AG20443 (cell line): ENCODE measurements around the gene HNRNPLL.

Source experiments
- DNase-seq: peaks from one replicate; pipeline ENCODE4 v3.0.0; 2012; ENCODE audit warnings: low spot score, mixed read lengths

HNRNPLL gene

GRCh38 chr2:38592951-38593350 lies 9.8 kb downstream of the HNRNPLL start:
- DNase-seq: no peak

DNA sequence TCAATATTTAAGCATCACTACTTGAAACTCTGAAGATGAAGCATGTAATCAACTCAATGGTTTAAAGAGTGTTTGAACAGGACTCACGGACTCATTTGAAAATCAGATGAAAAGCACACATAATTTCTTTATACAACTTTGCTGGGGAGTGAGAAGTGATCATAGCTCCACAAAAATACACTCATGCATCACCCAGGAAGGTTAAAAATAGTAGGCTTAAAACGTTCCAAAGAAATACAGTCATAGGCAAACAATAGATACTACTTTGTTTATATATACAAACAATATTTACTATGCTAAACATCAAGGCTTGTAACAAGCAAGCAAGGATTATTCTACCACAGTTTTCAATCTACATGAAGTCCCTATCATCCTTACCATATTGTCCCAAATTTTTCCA lies 11.6 kb downstream of the HNRNPLL start:
- DNase-seq: no peak

GRCh38 chr2:38590053-38590452 lies 12.7 kb downstream of the HNRNPLL start:
- DNase-seq: no peak

GRCh38 chr2:38586931-38587330 lies 15.8 kb downstream of the HNRNPLL start:
- DNase-seq: no peak

DNA sequence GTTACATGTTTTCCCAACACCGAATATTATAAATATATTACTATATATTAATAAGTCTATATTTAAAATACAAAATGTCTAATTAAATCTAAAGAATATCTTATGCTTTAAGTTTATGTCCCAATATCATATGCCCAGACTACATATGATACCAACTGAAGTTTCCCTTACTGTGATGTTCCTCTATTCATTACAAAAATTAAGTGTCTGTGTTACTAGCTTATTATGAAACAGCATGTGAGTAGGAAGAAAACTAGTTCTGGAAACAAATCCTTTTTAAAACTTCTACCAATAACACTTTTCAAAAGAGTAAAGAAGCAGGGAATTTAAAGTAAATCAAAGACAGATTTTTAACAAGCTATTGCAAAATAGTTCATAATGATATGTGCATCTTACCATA lies 17.8 kb downstream of the HNRNPLL start:
- DNase-seq: no peak

DNA sequence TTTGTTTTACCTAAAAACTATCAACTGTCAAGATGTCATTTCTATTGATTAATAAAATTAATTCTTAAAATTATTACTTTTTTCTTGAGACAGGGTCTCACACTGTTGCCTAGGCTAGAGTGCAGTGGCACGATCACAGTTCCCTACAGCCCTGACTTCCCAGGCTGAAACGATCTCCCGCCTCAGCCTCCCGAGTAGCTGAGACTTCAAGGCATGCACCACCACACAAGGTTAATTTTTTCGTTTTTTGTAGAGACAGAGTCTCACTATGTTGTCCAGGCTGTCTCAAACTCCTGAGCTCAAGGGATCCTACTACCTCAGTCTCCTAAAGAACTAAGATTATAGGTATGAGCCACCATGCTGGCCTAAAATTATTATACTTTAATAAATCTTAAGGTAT lies 18.7 kb downstream of the HNRNPLL start:
- no peak for DNase-seq

GRCh38 chr2:38583524-38583923 lies 19.2 kb downstream of the HNRNPLL start:
- no peak for DNase-seq

DNA sequence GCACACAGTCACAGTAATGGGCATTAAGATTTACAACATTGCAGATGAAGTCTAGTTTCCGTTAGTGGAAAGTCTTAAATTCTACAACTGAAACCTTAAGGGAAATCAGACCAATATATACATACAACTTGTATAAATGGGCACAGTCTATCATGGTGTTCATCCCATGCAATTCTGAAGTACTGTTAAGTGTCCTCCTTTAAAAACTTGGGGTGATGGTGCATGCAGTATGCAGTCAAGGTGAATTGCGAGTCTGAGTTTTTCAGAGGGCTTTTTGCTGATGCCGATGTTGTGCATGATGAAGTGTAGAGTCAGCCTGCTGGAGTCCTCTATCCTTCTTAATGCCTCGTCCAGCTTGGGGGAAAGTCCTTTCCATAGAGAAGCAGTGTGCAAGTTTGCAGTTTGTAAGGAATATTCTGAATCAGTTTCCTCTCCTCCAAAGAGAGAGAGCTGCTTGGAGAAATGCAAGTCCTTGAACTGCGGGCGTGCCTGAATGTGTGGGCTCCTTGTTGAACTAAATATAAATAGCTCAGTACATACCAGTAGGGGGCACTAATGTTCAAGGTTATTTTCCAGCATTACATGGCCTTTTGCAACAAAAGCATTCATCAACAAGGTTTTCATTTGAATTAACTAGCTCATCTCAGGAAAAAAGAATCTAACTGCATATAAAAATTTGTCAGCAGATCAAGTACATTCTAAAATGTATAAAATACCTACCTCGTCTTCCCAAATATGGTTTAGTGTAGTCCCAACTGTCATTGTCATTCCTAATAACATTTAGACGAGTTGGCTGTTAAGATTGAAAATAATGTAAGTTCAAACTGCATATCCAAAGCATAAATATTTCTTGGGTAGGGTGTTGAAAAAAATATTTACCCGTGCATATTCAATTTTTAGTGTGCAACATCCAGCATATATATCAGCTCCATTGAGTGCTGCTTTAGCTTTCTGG lies 21.3 kb downstream of the HNRNPLL start:
- peak; percentile 63 for DNase-seq

DNA sequence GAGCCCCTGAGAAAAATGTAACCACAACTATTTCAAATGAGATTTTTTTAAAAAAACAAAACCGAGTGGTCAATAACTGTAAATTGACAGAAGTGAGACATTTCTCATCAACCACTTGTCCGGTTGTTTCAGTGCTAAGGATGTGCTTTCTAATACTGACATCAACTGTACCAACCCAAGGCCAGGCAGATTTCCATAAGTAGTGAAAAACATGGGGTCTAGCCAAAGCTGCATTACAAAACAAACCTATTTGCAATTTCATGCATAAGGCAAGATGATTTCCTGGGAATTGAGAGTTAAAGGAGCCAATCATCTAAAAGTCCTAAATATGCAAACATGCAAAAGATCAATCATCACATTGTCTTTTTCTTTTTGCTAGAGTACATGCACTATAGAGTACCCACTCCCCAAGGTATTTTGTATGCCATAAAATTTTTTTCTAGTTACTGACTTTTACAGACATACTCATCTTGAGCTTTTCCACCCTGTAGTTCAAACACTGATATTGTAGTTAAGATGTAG lies 22.6 kb downstream of the HNRNPLL start:
- DNase-seq: no peak

- no peak for DNase-seq
Measured at GRCh38 chr2:38578832-38579231, 23.9 kb downstream of the HNRNPLL start.

GRCh38 chr2:38574278-38574677 lies 28.4 kb downstream of the HNRNPLL start:
- no peak for DNase-seq

DNA sequence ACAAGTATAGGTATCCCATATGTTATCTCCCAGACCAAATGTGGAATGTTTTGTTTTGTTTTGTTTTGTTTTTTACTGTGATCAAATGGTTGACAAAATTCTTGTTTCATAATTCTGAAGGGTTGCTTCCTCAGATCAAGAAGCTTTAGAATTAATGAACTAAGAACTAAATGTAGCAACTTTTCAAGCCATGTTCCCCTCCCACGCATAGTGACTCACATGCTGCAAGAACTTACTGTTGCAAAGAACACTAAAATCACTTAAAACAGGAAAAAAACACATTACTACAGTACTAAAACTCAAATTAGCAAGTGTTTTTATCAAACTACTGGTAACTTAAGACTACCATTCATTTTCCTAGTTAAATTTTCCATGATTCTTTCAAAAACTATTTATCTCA lies 30.6 kb downstream of the HNRNPLL start:
- DNase-seq: peak; percentile 42

GRCh38 chr2:38571193-38571592 lies 31.5 kb downstream of the HNRNPLL start:
- DNase-seq: no peak

DNA sequence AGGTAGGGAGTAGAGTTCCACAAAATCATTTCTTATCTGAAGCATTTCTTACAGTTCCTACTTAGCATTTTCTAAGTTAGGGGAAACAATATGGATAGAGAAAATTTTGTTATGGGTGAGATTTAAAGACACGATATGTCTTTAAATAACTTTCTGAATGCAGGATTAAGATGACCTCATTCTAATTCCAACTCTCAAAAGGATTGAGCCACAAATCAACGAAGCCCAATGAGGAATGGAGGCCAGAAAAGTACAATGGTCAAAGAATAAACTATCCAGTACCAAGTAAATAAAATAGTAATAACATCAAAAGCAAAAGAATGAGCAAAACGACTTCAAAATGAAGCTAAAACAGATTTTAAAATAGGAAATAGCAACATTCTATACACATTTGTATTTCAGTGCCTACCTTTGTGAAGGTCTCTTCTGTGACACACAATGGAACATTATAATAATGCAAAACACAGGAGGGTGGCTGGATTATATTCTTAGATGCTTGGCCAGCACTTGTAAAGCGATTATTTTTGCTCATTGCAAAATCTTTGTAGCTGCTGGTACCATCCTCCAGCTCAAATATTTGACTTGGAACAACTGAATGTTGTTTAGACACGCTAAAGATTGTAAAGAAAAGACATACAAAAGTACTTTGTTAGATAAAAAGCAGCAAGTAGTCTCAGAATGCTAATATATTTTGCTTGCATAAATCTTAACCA lies 33.8 kb downstream of the HNRNPLL start:
- DNase-seq: no peak

DNA sequence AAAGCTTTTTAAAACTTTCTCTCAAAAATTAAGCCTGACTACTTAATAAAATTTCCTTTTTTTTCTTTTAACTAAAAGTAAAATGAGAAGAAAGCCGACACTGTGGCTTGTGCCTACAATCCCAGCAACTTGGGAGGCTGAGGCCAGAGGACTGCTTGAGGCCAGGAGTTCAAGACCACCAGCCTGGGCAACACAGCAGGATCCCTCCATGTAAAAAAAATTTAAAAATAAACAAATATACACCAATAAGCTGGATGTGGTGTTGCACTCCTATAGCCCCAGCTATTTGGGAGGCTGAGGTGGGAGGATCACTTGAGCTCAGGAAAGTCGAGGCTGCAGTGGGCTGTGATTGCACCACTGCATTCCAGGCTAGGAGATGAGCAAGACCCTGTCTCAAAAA lies 37.4 kb downstream of the HNRNPLL start:
- no peak for DNase-seq

DNA sequence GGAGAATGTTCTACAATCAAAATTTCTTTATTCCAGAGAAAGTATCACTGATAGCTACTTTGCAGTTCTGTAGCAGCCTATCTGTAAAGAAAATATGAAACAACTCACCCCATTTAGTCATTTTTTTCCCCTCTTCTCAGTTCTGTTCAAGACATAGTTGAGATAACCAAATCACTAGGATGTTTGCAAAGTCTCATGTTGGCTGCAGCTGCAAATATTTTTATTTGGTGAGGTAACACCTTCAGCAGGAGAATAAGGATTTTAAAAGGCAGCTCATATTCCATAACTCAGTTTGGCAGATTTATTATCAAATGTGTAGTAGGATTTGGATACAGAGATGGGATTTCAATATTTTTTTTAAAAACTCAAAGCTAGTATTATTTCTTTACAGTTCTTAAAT lies 41.0 kb downstream of the HNRNPLL start:
- DNase-seq: no peak

DNA sequence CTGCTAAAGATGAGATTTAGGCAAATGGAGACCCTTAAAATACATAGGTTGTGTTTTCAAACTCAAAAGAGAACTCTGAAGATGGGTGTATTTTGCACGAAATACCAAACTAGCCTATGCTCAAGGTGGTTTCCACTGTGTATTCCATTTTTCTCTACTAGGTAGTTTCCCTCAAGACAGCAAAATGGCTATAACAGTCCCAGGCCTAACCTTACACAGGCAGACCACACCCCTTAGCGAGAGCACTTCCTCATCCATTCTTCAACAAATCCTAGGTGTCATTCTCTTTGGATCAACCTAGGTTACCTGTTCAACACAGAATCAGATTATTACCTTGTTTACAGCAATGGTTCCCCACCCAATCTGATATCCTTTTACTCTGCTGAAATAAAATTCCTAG lies 42.6 kb downstream of the HNRNPLL start:
- no peak for DNase-seq

- DNase-seq: no peak
Measured at GRCh38 chr2:38557981-38558380, 44.7 kb downstream of the HNRNPLL start.

- DNase-seq: no peak
Measured at GRCh38 chr2:38557217-38557616, 45.5 kb downstream of the HNRNPLL start.

GRCh38 chr2:38556006-38556801 lies 46.5 kb downstream of the HNRNPLL start:
- DNase-seq: no peak

- DNase-seq: peak; percentile 29
Measured at GRCh38 chr2:38554973-38555595, 47.6 kb downstream of the HNRNPLL start.

GRCh38 chr2:38553554-38553953 lies 49.2 kb downstream of the HNRNPLL start:
- DNase-seq: no peak
